DND-41 (cell line): ENCODE measurements around the gene FBXW8.

Source experiments
- ATAC-seq: fragments of 200-7000 bp; cut with Tn5 transposase; 3 replicates; pipeline ENCODE4 v1.9.1; 2021; ENCODE audit warnings: low read depth; ENCODE audit not compliant: insufficient read depth
- DNase-seq: peaks from one replicate; pipeline ENCODE4 v3.0.0-alpha.2; 2020
- H2AFZ ChIP-seq: 2 replicates; pipeline ENCODE4 v1.6.0; 2012; ENCODE audit warnings: low read depth, low read length
- H3K27ac ChIP-seq: 2 replicates; pipeline ENCODE4 v1.5.1; 2012; ENCODE audit warnings: low read length, inconsistent platforms
- H3K27me3 ChIP-seq: fragments of 200-600 bp; sonication (generic); 2 replicates; pipeline ENCODE4 v1.6.0; 2012; ENCODE audit warnings: low read length, mild to moderate bottlenecking, inconsistent platforms; ENCODE audit not compliant: insufficient read depth, poor library complexity
- H3K36me3 ChIP-seq: 2 replicates; pipeline ENCODE4 v1.5.1; 2012; ENCODE audit warnings: low read length, inconsistent platforms; ENCODE audit not compliant: insufficient read depth
- H3K4me1 ChIP-seq: 2 replicates; pipeline ENCODE4 v1.5.1; 2012; ENCODE audit warnings: mild to moderate bottlenecking, low read length; ENCODE audit not compliant: insufficient read depth
- H3K4me2 ChIP-seq: 2 replicates; pipeline ENCODE4 v1.6.0; 2012; ENCODE audit warnings: mild to moderate bottlenecking, moderate library complexity, low read length, inconsistent platforms; ENCODE audit not compliant: insufficient read depth
- H3K4me3 ChIP-seq, 2 experiments: fragments of 200-600 bp in 1 of 2; shearing (Covaris generic) in 1 of 2; 2 replicates each; pipeline ENCODE4 v1.5.1; 2012 to 2016; ENCODE audit warnings: inconsistent platforms in 2 of 2, low read length in 2 of 2, mild to moderate bottlenecking in 2 of 2, low read depth in 1 of 2, moderate library complexity in 1 of 2
- H3K79me2 ChIP-seq: 2 replicates; pipeline ENCODE4 v1.6.0; 2012; ENCODE audit warnings: low read length, inconsistent platforms; ENCODE audit not compliant: insufficient read depth
- H3K9ac ChIP-seq: 2 replicates; pipeline ENCODE4 v1.6.0; 2012; ENCODE audit warnings: low read depth, mild to moderate bottlenecking, inconsistent platforms, low read length, moderate library complexity
- H3K9me3 ChIP-seq: 2 replicates; pipeline ENCODE4 v1.5.1; 2012; ENCODE audit warnings: low read length, moderate library complexity, mild to moderate bottlenecking, inconsistent platforms; ENCODE audit not compliant: insufficient read depth, severe bottlenecking
- H4K20me1 ChIP-seq: 2 replicates; pipeline ENCODE4 v1.6.0; 2012; ENCODE audit warnings: low read length; ENCODE audit not compliant: insufficient read depth
- EZH2 ChIP-seq: IDR thresholded peaks from 3 replicates; pipeline ENCODE4 v1.6.1; 2012; ENCODE audit warnings: borderline replicate concordance, low read depth, mild to moderate bottlenecking, moderate library complexity, low read length, inconsistent platforms; ENCODE audit not compliant: severe bottlenecking
- TF ChIP-seq, protein P1 (sequence below): IDR thresholded peaks from 2 replicates; pipeline ENCODE4 v1.5.1; 2012; ENCODE audit warnings: borderline replicate concordance, low read length, moderate library complexity, mild to moderate bottlenecking; ENCODE audit not compliant: poor library complexity, severe bottlenecking; ENCODE audit errors: extremely low read depth

Gene FBXW8

DNA sequence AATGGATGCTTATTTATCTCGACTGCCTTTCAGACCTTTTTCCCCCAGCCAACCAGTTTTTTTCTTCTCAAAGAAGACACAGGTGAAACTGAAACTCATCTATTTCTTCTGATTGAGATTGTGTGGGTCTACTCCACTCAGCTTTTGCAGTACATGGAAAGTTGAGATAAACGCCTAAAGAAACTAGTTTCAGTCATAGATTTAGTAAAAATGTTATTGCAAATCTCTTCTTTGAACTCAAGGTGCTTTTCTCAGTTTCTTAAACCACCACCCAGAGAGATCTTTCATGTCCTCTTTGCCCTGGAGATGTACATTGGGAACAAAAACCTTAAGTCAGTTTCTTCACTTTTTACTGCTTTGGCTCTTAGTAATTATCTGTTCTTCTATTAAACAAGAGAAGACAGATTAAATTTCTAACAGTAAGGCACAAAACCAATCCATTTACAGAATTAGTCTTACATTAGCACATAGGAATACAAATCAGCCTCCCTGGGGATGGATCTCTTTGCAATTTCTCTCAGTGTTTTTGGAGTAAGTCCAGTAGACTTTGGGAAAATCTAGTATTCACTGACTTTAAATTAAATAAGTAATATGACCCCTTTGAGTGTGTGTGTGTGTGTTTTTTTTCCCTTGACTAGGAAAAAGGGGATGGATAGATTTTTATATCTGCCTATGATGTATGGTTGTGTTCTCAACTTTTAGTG, 11.6 kb downstream of the FBXW8 start:
- no peak for DNase-seq
- Histone ChIP-seq H3K9me3 (no peaks in the 10 kb centered on the region), H2AFZ (no peak overlapping the region), H3K36me3 (no peaks in the 10 kb centered on the region), H3K4me1 (peaks cover 35% of the 10 kb centered on the region), H3K79me2 (no peaks in the 10 kb centered on the region), H4K20me1 (peaks cover 72% of the 10 kb centered on the region), H3K27me3 (no peaks in the 10 kb centered on the region), H3K4me2 (no peak overlapping the region), H3K9ac (no peak overlapping the region), H3K4me3 (no peak overlapping the region), H3K27ac (no peak overlapping the region)
- TF ChIP-seq EZH2 = no peak
- TF ChIP-seq, protein P1, sequence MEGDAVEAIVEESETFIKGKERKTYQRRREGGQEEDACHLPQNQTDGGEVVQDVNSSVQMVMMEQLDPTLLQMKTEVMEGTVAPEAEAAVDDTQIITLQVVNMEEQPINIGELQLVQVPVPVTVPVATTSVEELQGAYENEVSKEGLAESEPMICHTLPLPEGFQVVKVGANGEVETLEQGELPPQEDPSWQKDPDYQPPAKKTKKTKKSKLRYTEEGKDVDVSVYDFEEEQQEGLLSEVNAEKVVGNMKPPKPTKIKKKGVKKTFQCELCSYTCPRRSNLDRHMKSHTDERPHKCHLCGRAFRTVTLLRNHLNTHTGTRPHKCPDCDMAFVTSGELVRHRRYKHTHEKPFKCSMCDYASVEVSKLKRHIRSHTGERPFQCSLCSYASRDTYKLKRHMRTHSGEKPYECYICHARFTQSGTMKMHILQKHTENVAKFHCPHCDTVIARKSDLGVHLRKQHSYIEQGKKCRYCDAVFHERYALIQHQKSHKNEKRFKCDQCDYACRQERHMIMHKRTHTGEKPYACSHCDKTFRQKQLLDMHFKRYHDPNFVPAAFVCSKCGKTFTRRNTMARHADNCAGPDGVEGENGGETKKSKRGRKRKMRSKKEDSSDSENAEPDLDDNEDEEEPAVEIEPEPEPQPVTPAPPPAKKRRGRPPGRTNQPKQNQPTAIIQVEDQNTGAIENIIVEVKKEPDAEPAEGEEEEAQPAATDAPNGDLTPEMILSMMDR = no peak
- no peak for ATAC-seq

DNA sequence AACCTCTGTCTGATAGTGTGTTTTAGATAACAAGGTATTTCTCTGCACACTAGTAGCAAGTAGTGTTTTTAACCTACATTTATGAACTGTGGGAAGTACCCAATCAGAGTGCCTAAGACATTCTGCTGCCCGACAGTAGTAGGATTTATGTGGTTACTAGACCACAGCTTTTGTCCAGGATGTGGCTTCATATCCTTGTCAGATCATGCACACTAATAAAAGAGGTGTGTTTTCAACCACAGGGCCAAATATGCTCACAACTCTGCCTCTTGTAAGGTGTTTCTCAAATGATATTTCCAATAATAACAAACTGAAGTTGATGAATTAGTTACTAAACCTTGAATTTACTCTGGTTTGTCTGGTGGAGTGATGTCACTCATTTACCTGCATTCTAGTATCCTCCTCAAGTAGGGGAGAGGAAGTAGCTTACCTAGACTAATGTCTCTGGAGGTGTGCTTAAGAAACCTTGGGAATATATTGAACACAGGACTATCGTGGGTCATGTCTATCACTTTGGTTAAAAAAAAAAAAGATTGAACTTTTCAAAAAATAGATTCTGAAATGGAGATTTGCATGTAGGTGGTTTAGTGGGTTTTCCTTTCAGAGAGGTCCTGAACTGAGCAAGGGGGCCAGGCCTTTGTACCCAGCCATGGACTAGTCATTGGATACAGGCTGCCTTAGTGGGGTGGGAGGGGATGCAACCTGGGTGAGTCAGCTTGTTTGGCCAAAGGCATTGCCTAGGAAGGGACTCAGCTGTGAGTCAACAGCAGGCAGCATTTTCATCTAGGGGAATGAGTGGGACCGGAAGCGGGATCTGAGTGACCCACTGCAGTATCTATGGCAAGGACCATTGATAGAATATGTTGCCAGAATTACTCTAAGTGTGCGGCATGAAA, 14.1 kb downstream of the FBXW8 start:
- Histone ChIP-seq H3K4me2 (peak overlapping the region; percentile 0; the same call in 1 of the 2 replicates), H3K4me1 (peaks cover 35% of the 10 kb centered on the region), H3K27ac (no peak overlapping the region), H2AFZ (no peak overlapping the region), H3K4me3 (no peak overlapping the region), H4K20me1 (peaks cover 64% of the 10 kb centered on the region), H3K27me3 (no peaks in the 10 kb centered on the region), H3K79me2 (no peaks in the 10 kb centered on the region), H3K36me3 (peaks cover 10% of the 10 kb centered on the region; the same call in 1 of the 2 replicates), H3K9me3 (no peaks in the 10 kb centered on the region), H3K9ac (no peak overlapping the region)
- TF ChIP-seq EZH2 = no peak
- TF ChIP-seq, protein P1 = no peak
- peak; percentile 99 for ATAC-seq
- DNase-seq = peak; percentile 74

DNA sequence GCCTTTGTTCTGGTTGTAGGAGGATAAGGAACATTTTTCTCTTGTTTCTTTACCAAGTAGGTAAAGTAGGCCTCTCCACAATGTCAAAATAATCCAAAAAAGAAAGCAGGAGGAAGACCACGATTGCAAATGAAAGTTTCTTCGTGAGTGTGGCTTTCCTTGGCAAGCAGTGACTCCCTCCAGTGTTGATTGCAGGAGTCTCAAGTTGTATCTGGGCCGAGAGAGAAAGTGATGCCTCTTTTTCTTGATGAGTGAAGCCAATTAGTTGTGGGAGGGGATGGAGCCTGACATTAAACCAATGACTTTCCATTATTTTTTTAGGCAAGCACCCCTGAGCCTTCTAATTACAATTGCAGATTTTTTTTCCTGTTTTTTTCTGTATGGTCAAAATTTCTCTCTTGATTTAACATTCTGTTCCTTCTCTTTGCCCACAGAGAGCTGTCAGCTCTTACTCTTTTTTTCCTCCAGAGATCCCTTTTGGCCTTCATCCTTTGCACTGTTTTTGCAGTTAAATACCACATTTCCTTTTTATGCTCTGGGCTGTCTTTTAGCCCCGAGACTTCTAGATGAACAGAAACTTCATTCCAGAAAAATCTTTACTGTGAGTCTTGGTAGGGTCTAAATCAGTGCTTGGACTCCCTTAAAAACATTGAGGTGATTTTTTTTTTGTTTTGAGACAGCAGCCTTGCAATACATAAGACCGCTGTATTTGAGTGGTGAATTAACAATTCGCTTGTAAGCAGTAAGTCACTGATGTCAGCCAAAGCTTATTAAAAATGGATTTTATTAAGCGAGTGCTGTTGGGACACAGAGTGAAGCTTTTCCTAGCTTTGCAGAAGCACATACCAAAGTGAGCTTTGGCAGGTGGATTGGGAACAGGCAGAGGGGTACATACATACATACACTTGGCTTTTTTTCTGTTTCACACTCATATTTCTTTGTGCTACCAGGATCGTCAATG, 15.8 kb downstream of the FBXW8 start:
- no peak overlapping the region for H2AFZ ChIP-seq
- H3K79me2 ChIP-seq = no peaks in the 10 kb centered on the region
- H3K9ac ChIP-seq = no peak overlapping the region
- TF ChIP-seq, protein P1 = no peak
- TF ChIP-seq EZH2 = no peak
- H3K9me3 ChIP-seq = no peaks in the 10 kb centered on the region
- no peak for ATAC-seq
- peaks cover 10% of the 10 kb centered on the region; the same call in 1 of the 2 replicates for H3K36me3 ChIP-seq
- H3K4me2 ChIP-seq = no peak overlapping the region
- no peaks in the 10 kb centered on the region for H3K27me3 ChIP-seq
- H3K4me1 ChIP-seq = peaks cover 21% of the 10 kb centered on the region
- DNase-seq = no peak
- H3K4me3 ChIP-seq = no peak overlapping the region
- peaks cover 48% of the 10 kb centered on the region for H4K20me1 ChIP-seq
- H3K27ac ChIP-seq = no peak overlapping the region
